H9 (cell line): ENCODE results near the gene RRBP1. TPM values are rescaled to one million over a fixed set of nuclear protein-coding genes. Genes with fewer than 3 reads are reported as not detected.
A peak's percentile ranks its signal among the peaks of the same experiment; 100 is the strongest.

Experiments
- DNase-seq: peaks from one replicate; pipeline ENCODE4 v3.0.0-alpha.2; 2017
- H2AFZ ChIP-seq: one replicate; pipeline ENCODE4 v1.6.1; 2013; ENCODE audit warnings: mild to moderate bottlenecking, low read length, control low read depth, moderate library complexity
- H2AK5ac ChIP-seq: 2 replicates; pipeline ENCODE4 v1.6.1; 2013; ENCODE audit warnings: low read length, control low read depth, mixed read lengths; ENCODE audit not compliant: insufficient read length
- H2BK120ac ChIP-seq: one replicate; pipeline ENCODE4 v1.6.1; 2013; ENCODE audit warnings: low read depth, mild to moderate bottlenecking, low read length, control low read depth, inconsistent platforms; ENCODE audit not compliant: poor library complexity, severe bottlenecking
- H2BK12ac ChIP-seq: 2 replicates; pipeline ENCODE4 v1.6.1; 2013; ENCODE audit warnings: low read length, control low read depth, mixed read lengths, low read depth; ENCODE audit not compliant: insufficient read length
- H2BK15ac ChIP-seq: 2 replicates; pipeline ENCODE4 v1.6.1; 2013; ENCODE audit warnings: low read depth, low read length, control low read depth
- H2BK20ac ChIP-seq: one replicate; pipeline ENCODE4 v1.6.1; 2013; ENCODE audit warnings: low read depth, mild to moderate bottlenecking, low read length, control low read depth, inconsistent platforms; ENCODE audit not compliant: poor library complexity, severe bottlenecking
- H2BK5ac ChIP-seq: 2 replicates; pipeline ENCODE4 v1.6.1; 2013; ENCODE audit warnings: low read length, control low read depth, mixed read lengths; ENCODE audit not compliant: insufficient read length
- H3K14ac ChIP-seq: 2 replicates; pipeline ENCODE4 v1.6.1; 2013; ENCODE audit warnings: low read length, control low read depth; ENCODE audit not compliant: insufficient read depth
- H3K18ac ChIP-seq: 2 replicates; pipeline ENCODE4 v1.6.1; 2013; ENCODE audit warnings: low read depth, mild to moderate bottlenecking, mixed read lengths, low read length, control low read depth; ENCODE audit not compliant: insufficient read length
- H3K23ac ChIP-seq: 2 replicates; pipeline ENCODE4 v1.6.1; 2013; ENCODE audit warnings: low read length, control low read depth, mixed read lengths, low read depth; ENCODE audit not compliant: insufficient read length
- H3K23me2 ChIP-seq: 2 replicates; pipeline ENCODE4 v1.6.1; 2013; ENCODE audit warnings: low read depth, mild to moderate bottlenecking, mixed read lengths, low read length, control low read depth; ENCODE audit not compliant: insufficient read length, poor library complexity, severe bottlenecking
- H3K27ac ChIP-seq: 2 replicates; pipeline ENCODE4 v1.5.1; 2013; ENCODE audit warnings: low read length, control low read depth, mixed read lengths, low read depth; ENCODE audit not compliant: insufficient read length
- H3K27me3 ChIP-seq: 2 replicates; pipeline ENCODE4 v1.6.1; 2013; ENCODE audit warnings: low read length, control low read depth, inconsistent platforms; ENCODE audit not compliant: insufficient read depth
- H3K4ac ChIP-seq: 2 replicates; pipeline ENCODE4 v1.6.1; 2013; ENCODE audit warnings: low read depth, mild to moderate bottlenecking, control low read depth, inconsistent platforms, low read length, moderate library complexity
- H3K4me1 ChIP-seq: 2 replicates; pipeline ENCODE4 v1.6.1; 2013; ENCODE audit warnings: low read length, control low read depth, inconsistent platforms; ENCODE audit not compliant: insufficient read depth
- H3K4me2 ChIP-seq: 2 replicates; pipeline ENCODE4 v1.6.1; 2013; ENCODE audit warnings: low read length, control low read depth, mixed read lengths; ENCODE audit not compliant: insufficient read length, insufficient read depth
- H3K56ac ChIP-seq: 2 replicates; pipeline ENCODE4 v1.6.1; 2013; ENCODE audit warnings: low read depth, mild to moderate bottlenecking, mixed read lengths, low read length, control low read depth; ENCODE audit not compliant: insufficient read length
- H3K79me1 ChIP-seq: 2 replicates; pipeline ENCODE4 v1.6.1; 2013; ENCODE audit warnings: low read depth, mild to moderate bottlenecking, moderate library complexity, low read length, control low read depth, inconsistent platforms; ENCODE audit not compliant: insufficient read depth, poor library complexity, severe bottlenecking
- H3K79me2 ChIP-seq: 2 replicates; pipeline ENCODE4 v1.6.1; 2013; ENCODE audit warnings: low read length, control low read depth, inconsistent platforms; ENCODE audit not compliant: insufficient read depth
- H3K9ac ChIP-seq: 2 replicates; pipeline ENCODE4 v1.6.1; 2013; ENCODE audit warnings: low read length, control low read depth, mixed read lengths; ENCODE audit not compliant: insufficient read length; ENCODE audit errors: extremely low read depth
- H3K9me3 ChIP-seq: one replicate; pipeline ENCODE4 v1.6.1; 2013; ENCODE audit warnings: low read depth, low read length, inconsistent platforms; ENCODE audit not compliant: control insufficient read depth
- H3T11ph ChIP-seq: one replicate; pipeline ENCODE4 v1.6.1; 2013; ENCODE audit warnings: mild to moderate bottlenecking, low read length, control low read depth, inconsistent platforms
- H4K20me1 ChIP-seq: one replicate; pipeline ENCODE4 v1.6.1; 2013; ENCODE audit not compliant: control insufficient read depth, insufficient read length, insufficient read depth
- H4K5ac ChIP-seq: 2 replicates; pipeline ENCODE4 v1.6.1; 2013; ENCODE audit warnings: low read depth, mild to moderate bottlenecking, mixed read lengths, low read length, control low read depth; ENCODE audit not compliant: insufficient read length
- H4K8ac ChIP-seq: replicated peaks from 2 replicates; pipeline ENCODE4 v1.6.1; 2013; ENCODE audit warnings: low read length, control low read depth, mixed read lengths, low read depth; ENCODE audit not compliant: insufficient read length
- H4K91ac ChIP-seq: 2 replicates; pipeline ENCODE4 v1.6.1; 2013; ENCODE audit warnings: low read depth, mild to moderate bottlenecking, moderate library complexity, mixed read lengths, low read length, control low read depth; ENCODE audit not compliant: insufficient read length
- H3K27ac Mint-ChIP-seq, 3 experiments: 2 replicates in 2 of 3; 3 replicates in 1 of 3; pipeline ENCODE4 v1.8.0; 2020 to 2021; ENCODE audit warnings: mixed read lengths in 3 of 3, mild to moderate bottlenecking in 1 of 3, moderate library complexity in 1 of 3
- H3K27me3 Mint-ChIP-seq: 2 replicates; pipeline ENCODE4 v1.8.0; 2021; ENCODE audit warnings: low read depth, mild to moderate bottlenecking, moderate library complexity, mixed read lengths
- H3K36me3 Mint-ChIP-seq, 3 experiments: 2 replicates in 2 of 3; 3 replicates in 1 of 3; pipeline ENCODE4 v1.8.0; 2020 to 2021; ENCODE audit warnings: low read depth in 3 of 3, mixed read lengths in 3 of 3; ENCODE audit not compliant: insufficient read depth in 1 of 3
- H3K4me1 Mint-ChIP-seq, 2 experiments: 2 replicates each; pipeline ENCODE4 v1.8.0; 2020; ENCODE audit warnings: mixed read lengths in 2 of 2
- H3K4me3 Mint-ChIP-seq, 2 experiments: 2 replicates in 1 of 2; 3 replicates in 1 of 2; pipeline ENCODE4 v1.8.0; 2020 to 2021; ENCODE audit warnings: mild to moderate bottlenecking in 2 of 2, mixed read lengths in 2 of 2, moderate library complexity in 1 of 2
- H3K9me3 Mint-ChIP-seq, 2 experiments: 2 replicates in 1 of 2; 3 replicates in 1 of 2; pipeline ENCODE4 v1.8.0; 2020; ENCODE audit warnings: mild to moderate bottlenecking in 2 of 2, mixed read lengths in 2 of 2, moderate library complexity in 1 of 2
- CTCF ChIP-seq: fragments of 200-600 bp; sonication (generic); conservative IDR thresholded peaks from 3 replicates; pipeline ENCODE4 v1.8.0; 2021; ENCODE audit warnings: antibody characterized with exemption, mild to moderate bottlenecking
- WGBS: extraction: QIAGEN DNeasy Blood & Tissue Kit; methylation state at CpG from one replicate; pipeline ENCODE4 v1.1.7; 2013; ENCODE audit warnings: missing lambda C conversion rate, low lambda C conversion rate, mixed read lengths; ENCODE audit not compliant: insufficient read length; ENCODE audit errors: extremely low coverage; 5-methylcytosine and 5-hydroxymethylcytosine counted together
- total RNA-seq: library from RNA; stranded (reverse); gene quantifications from 2 replicates; pipeline ENCODE4 v1.2.1, GENCODE V29; 2021

RRBP1 gene
- total RNA-seq, 1 experiment from 2014 or later: 97.8 TPM

DNA sequence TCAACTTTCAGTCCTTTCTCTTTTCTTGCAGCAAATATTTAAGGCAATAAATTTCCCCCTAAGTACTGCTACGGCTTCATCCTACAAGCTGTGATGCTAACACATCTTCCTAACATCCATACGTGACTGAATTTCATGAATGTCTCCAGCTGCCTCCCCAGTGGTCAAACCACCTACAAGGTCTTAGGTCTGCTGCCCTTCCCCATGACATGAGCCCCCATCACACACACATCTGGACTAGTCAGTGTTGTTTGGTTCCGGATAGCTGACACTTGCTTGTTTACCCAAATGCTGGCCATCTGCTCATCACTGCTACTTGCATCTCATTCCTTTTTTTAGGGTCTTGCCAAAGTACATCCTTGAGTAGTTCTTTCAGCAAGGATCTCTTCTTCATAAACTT lies 14.6 kb downstream of the RRBP1 start:
- Histone ChIP-seq H3K23me2 (no peaks in the 10 kb centered on the region), H2BK120ac (no peak overlapping the region), H3K9ac (no peak overlapping the region), H3K79me1 (peaks cover 10% of the 10 kb centered on the region), H3K23ac (no peak overlapping the region), H3K4me1 (peaks cover 2% of the 10 kb centered on the region), H2BK20ac (no peak overlapping the region), H4K20me1 (no peaks in the 10 kb centered on the region), H4K91ac (no peak overlapping the region), H3K27me3 (no peaks in the 10 kb centered on the region), H3K4me2 (no peak overlapping the region), H2AK5ac (no peak overlapping the region), H2BK12ac (no peak overlapping the region), H2BK5ac (no peak overlapping the region), H3K14ac (no peak overlapping the region), H3K9me3 (no peaks in the 10 kb centered on the region), H4K8ac (no peak overlapping the region), H3K27ac (no peak overlapping the region), H3K56ac (no peak overlapping the region), H3T11ph (no peak overlapping the region), H3K79me2 (peaks cover 21% of the 10 kb centered on the region; the same call in 1 of the 2 replicates), H4K5ac (no peak overlapping the region), H2AFZ (no peak overlapping the region), H2BK15ac (no peak overlapping the region), H3K4ac (no peak overlapping the region), H3K18ac (no peak overlapping the region)
- no peaks in the 10 kb centered on the region for H3K27me3 Mint-ChIP-seq
- no peak overlapping the region for H3K4me3 Mint-ChIP-seq
- peak overlapping the region in 2 of 3 experiments; percentile 9 to 21; a peak in 4 of 7 replicates for H3K27ac Mint-ChIP-seq
- no peaks in the 10 kb centered on the region for H3K9me3 Mint-ChIP-seq
- peaks cover 31 to 43% of the 10 kb centered on the region in 2 experiments for H3K4me1 Mint-ChIP-seq
- no peak for DNase-seq
- no peak for TF ChIP-seq CTCF
- peaks cover under 1 to 6% (median 4%) of the 10 kb centered on the region in 3 experiments; a peak in 3 of 7 replicates for H3K36me3 Mint-ChIP-seq
- no CpG with 5 or more reads among the region's 3 CpGs for WGBS
